ENCODE results near the gene CYP27B1. TPM values are rescaled to one million over a fixed set of nuclear protein-coding genes. Genes with fewer than 3 reads are reported as not detected.

The CYP27B1 gene
- total RNA-seq, 1 experiment from 2014 or later = 11.6 TPM

DNA sequence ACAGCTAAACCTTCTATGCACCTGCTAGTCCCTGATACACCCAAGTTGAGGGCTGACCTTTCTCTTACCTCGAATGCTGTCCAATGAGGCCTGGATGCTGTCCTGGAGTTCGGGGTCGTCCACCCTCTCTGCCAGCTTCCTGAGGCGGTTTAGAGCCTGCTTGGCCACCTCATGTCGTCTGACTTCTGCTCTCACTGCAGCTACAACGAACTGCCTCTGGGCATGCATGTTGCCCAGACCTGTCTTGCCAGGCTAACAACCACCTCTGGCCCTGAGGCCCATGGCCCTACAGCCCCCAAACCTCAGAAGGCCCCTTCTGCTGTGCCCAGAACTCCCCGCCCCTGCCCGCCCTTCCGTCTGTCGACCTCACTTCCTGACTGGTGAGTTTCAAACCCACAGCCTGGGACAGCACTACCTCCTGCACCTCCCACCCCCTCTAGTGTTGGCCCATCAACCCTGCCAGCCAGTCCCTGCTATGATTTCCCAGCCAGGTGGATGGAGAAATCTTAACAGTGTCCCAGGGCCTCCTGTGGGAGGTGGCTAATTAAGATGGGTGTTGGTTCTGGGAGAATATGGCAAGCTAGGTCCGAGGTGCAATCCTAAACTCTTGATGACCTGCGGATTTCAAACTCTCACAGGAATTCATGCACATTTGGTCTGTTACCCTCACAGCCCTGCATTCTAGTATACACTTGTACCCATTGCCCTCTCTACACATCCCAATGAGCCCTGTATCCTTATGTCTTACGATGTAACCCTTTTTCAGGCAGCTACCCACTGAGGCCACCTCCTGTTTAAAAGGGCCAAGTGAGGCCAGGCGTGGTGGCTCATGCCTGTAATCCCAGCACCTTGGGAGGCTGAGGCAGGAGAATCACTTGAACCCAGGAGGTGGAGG lies 24.8 kb downstream of the CYP27B1 start (continued):
- TF ChIP-seq, protein P1, sequence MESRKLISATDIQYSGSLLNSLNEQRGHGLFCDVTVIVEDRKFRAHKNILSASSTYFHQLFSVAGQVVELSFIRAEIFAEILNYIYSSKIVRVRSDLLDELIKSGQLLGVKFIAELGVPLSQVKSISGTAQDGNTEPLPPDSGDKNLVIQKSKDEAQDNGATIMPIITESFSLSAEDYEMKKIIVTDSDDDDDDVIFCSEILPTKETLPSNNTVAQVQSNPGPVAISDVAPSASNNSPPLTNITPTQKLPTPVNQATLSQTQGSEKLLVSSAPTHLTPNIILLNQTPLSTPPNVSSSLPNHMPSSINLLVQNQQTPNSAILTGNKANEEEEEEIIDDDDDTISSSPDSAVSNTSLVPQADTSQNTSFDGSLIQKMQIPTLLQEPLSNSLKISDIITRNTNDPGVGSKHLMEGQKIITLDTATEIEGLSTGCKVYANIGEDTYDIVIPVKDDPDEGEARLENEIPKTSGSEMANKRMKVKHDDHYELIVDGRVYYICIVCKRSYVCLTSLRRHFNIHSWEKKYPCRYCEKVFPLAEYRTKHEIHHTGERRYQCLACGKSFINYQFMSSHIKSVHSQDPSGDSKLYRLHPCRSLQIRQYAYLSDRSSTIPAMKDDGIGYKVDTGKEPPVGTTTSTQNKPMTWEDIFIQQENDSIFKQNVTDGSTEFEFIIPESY (IDR thresholded peaks at IDR 0.05; ENCODE audit: extremely low read depth, insufficient replicate concordance, low read length) = no peak

DNA sequence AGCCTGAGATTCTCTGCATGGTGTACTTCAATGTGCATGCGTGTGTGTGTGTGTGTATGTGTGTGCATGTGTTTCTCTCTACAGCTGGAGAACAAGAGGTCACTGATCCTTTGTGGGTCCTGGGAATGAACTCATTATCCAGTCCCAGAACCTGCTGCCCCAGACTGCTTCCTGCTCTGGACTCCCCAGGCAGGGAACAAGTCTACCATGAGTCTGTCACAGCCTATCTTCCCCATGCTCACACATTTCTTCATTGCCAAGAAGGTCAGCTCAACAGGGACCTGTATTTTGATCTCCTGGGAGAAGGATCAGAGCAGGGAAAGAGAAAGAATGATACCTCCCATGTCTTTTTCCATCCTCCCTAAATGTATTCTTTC lies 25.5 kb downstream of the CYP27B1 start:
- BruUV-seq (replicated peaks) = no TSS peak
- intact Hi-C loops (cut with micrococcal nuclease) = no loop called here

More for the DNA sequence above, 25.5 kb downstream of the CYP27B1 start:
- H2AFZ ChIP-seq (ENCODE audit: low read depth, low read length, poor library complexity, severe bottlenecking) = no peak overlapping the region
- ChIA-PET RAD21 (ENCODE audit: low non-redundant PET in 1 of 2, low total read pairs in 2 of 2, uncharacterized antibody in 2 of 2, unreplicated experiment in 2 of 2) (interaction anchor here in 1 of 2 experiments (1.4 kb wide), 1 partner anchor 158 kb away, joined by 3 read pairs; no protein-coding TSS in a partner anchor), CTCF (interaction anchor here (0.6 to 1.8 kb wide), 4 partner anchors 15 to 158 kb away, joined by 3 to 13 read pairs (median 9); no protein-coding TSS in a partner anchor), POLR2A (interaction anchor here (1.9 kb wide), 1 partner anchor 15 kb away, joined by 5 read pairs; no protein-coding TSS in a partner anchor)
- no peaks in the 10 kb centered on the region for H3K36me3 ChIP-seq (ENCODE audit: control insufficient read depth in 1 of 2, insufficient read depth in 2 of 2, low read length in 2 of 2)
- H3K27ac ChIP-seq (ENCODE audit: low read depth, low read length) = peak overlapping the region; percentile 46
- H3K9me2 ChIP-seq (ENCODE audit: insufficient read depth) = no peaks in the 10 kb centered on the region
- ATAC-seq = no peak
- no peaks in the 10 kb centered on the region for H4K20me1 ChIP-seq (ENCODE audit: insufficient read depth)
- peaks cover 10 to 36% of the 10 kb centered on the region in 2 experiments; a peak in 3 of 4 replicates for H3K4me1 ChIP-seq (ENCODE audit: control insufficient read depth in 1 of 2, insufficient read depth in 2 of 2, low read length in 2 of 2)
- no peaks in the 10 kb centered on the region for H3K79me2 ChIP-seq (ENCODE audit: insufficient read depth, low read length)
- peak overlapping the region; percentile 69 for H3K9ac ChIP-seq (ENCODE audit: low read length)
- H3K27me3 ChIP-seq (ENCODE audit: insufficient read depth, low read length) = no peaks in the 10 kb centered on the region
- H3K9me3 ChIP-seq (ENCODE audit: control insufficient read depth in 1 of 2, insufficient read depth in 1 of 2, low read depth in 1 of 2, low read length in 2 of 2) = no peaks in the 10 kb centered on the region
- TF ChIP-seq CEBPB (IDR thresholded peaks at IDR 0.05; ENCODE audit: low read depth) (no peak), EGR1 (IDR thresholded peaks at IDR 0.05; ENCODE audit: low read depth) (no peak), RAD21 (IDR thresholded peaks at IDR 0.05; ENCODE audit: low read depth) (no peak), EZH2phosphoT487 (IDR thresholded peaks at IDR 0.05; ENCODE audit: borderline replicate concordance) (no peak), CBX3 (IDR thresholded peaks at IDR 0.05; ENCODE audit: low read depth) (no peak), ELF1 (IDR thresholded peaks at IDR 0.05; ENCODE audit: borderline replicate concordance, low read depth) (no peak), SP1 (IDR thresholded peaks at IDR 0.05; ENCODE audit: low read depth) (no peak), SRF (IDR thresholded peaks at IDR 0.05; ENCODE audit: low read depth) (no peak), POLR2A (IDR thresholded peaks at IDR 0.05; ENCODE audit: borderline replicate concordance, extremely low read depth, insufficient read depth, insufficient read length) (no peak), FOSL1 (IDR thresholded peaks at IDR 0.05; ENCODE audit: low read depth) (no peak), ZNF274 (IDR thresholded peaks at IDR 0.05; ENCODE audit: low read depth, low read length) (no peak), ZFX (IDR thresholded peaks at IDR 0.05) (no peak), SIN3A (IDR thresholded peaks at IDR 0.05; ENCODE audit: low read depth) (no peak)
- TF ChIP-seq, protein P2, sequence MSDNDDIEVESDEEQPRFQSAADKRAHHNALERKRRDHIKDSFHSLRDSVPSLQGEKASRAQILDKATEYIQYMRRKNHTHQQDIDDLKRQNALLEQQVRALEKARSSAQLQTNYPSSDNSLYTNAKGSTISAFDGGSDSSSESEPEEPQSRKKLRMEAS (IDR thresholded peaks at IDR 0.05) = no peak
- TF ChIP-seq, protein P3, sequence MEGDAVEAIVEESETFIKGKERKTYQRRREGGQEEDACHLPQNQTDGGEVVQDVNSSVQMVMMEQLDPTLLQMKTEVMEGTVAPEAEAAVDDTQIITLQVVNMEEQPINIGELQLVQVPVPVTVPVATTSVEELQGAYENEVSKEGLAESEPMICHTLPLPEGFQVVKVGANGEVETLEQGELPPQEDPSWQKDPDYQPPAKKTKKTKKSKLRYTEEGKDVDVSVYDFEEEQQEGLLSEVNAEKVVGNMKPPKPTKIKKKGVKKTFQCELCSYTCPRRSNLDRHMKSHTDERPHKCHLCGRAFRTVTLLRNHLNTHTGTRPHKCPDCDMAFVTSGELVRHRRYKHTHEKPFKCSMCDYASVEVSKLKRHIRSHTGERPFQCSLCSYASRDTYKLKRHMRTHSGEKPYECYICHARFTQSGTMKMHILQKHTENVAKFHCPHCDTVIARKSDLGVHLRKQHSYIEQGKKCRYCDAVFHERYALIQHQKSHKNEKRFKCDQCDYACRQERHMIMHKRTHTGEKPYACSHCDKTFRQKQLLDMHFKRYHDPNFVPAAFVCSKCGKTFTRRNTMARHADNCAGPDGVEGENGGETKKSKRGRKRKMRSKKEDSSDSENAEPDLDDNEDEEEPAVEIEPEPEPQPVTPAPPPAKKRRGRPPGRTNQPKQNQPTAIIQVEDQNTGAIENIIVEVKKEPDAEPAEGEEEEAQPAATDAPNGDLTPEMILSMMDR (IDR thresholded peaks at IDR 0.05 in 2 of 3, conservative IDR thresholded peaks at IDR 0.05 in 1 of 3; ENCODE audit: borderline replicate concordance in 1 of 3, insufficient read depth in 1 of 3, low read depth in 2 of 3, low read length in 2 of 3) = no peak
- TF ChIP-seq, protein P1 (IDR thresholded peaks at IDR 0.05; ENCODE audit: extremely low read depth, insufficient replicate concordance, low read length) = no peak
- TF ChIP-seq, protein P4, sequence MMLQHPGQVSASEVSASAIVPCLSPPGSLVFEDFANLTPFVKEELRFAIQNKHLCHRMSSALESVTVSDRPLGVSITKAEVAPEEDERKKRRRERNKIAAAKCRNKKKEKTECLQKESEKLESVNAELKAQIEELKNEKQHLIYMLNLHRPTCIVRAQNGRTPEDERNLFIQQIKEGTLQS (IDR thresholded peaks at IDR 0.05) = no peak
- H3K4me3 ChIP-seq (replicated peaks in 1 of 2; ENCODE audit: low read depth in 1 of 2, low read length in 2 of 2) = peak overlapping the region; percentile 71 to 79
- DNase-seq (ENCODE audit: low read depth, low spot score) = no peak
- H3K4me2 ChIP-seq (ENCODE audit: low read length) = peak overlapping the region; percentile 87

All from HCT116 (cell line).